Activated naive CD8-positive, alpha-beta T cell treated with anti-CD3 and anti-CD28 coated beads, Interleukin-2, amount 50 U/mL, for 16 hours (primary cell): ENCODE data around the gene KLK1.
"Not testable (repeated sequence)": the region's sequence is repeated elsewhere in the genome, so short reads cannot be mapped to it uniquely, and the experiment has no call there.

Experiments
- DNase-seq: peaks from one replicate; pipeline ENCODE4 v3.0.0-alpha.2; 2020; ENCODE audit warnings: low read depth, low spot score

The KLK1 gene

DNA sequence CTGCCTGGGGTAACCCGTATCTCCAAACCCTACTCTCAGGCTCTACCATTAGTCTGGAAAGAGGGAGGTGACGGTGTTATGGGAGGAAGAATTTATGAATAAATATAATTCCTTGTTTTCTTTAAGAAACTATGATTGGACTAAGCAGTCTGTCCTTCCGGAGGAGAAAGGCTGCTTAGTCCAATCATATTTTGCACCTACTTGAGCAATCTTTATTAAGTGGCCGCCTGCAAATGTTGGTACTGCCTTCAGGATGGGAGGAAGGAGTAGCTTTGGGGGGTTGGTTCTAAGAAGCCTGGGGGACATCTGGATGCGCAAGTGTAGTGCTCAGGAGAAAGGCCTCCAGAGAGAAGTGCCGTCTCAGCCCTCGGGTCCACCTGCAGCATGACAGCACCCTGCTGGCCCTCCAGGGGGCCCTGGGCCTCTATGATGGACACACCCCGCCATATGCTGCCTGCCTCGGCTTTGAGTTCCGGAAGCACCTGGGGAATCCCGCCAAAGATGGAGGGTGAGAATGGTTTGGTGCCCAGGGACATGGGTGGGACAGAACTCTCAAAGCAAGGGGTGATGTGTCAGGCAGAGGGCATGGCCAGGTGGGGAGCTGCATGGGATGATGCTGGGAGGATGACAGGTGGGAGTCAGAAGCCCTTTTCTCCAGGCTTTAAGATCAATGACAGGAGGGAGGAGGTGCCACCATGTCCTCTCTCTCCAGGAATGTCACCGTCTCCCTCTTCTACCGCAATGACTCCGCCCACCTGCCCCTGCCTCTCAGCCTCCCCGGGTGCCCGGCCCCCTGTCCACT, 29.3 kb downstream of the KLK1 start:
- no peak for DNase-seq

DNA sequence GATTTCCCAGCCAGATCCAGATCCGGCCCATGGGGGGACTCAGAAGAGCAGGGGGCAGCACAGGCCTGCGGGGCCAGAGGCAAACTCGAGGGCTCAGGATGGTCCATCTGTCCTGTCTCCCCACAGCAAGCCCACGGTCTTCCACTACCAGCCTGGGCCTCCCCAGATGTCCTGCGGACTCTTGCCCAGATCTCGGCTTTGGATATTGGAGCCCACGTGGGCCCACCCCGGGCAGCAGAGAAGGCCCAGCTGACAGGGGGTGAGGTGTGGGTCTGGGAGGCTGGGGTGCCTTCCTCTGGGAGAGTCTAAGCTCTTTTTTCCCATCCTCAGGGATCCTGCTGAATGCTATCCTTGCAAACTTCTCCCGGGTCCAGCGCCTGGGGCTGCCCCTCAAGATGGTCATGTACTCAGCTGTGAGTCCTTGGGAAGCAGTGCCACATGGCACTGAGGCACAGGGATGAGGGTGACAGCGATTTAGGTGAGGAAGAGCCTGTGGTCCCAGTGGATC, 30.0 kb downstream of the KLK1 start:
- no peak for DNase-seq

DNA sequence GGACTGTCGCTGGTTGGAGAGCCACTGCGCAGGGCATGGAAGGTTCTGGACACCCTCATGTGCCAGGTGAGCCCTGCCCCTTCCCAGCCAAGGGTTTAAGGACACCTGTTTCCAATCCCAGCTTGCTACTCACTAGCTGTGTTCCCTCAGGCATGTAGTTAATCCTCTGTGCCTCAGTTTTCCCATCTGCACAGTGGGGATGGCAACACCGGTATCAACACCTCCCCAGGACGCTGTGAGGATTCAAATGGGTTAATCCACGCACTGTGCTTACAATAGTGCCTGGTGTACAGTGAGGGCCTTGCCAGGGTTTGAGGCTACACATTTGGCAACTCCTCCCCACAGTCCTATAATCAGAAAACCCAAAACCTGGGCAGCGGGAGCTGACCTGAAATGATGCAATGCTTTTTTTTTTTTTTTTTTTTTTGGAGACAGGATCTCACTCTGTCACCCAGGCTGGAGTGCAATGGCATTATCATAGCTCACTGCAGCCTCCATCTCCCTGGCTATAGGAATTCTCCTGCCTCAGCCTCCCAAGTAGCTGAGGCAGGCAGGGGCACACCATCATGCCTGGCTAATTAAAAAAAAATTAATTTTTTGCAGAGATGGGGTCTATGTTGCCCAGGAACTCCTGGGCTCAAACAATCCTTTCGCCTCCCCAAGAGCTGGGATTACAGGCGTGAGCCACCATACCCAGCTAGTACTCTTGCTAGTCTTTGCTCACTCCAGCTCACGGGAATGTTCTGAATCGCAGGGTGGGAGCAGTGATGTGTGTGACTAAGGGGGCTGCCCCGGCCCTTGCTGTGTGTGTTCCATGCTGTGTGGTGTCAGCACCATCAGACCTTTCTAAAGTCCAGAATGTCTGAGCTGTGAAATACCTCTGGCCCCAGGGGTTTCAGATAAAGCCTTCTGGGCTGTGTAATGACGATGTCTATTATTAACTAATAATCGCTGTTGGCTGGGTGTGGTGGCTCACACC, 31.0 kb downstream of the KLK1 start:
- DNase-seq = no peak

DNA sequence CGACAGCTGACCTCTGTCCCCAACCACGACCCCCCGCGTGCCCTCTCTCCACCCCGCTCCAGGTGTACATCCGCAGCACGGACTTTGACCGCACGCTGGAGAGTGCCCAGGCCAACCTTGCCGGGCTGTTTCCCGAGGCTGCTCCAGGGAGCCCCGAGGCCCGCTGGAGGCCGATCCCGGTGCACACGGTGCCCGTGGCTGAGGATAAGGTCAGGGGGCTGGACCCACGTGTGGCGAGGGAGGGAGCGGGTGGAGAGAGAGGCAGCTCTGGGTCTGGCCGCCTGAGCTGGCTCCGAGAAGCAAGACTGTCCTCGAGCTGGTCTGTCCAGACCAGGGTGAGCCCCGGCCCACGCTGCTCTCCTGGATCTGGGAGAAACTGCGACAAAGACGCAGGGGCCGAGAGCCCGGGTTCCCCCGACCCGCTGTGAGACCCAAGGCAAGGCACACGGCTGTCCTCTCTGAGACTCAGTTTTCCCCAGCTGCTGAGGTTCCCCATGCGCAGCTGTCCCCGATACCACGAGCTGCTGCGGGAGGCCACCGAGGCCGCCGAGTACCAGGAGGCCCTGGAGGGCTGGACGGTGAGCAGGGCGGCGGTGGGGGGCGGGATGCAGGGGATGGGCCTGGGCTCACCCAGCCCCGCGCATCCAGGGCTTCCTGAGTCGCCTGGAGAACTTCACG, 31.9 kb downstream of the KLK1 start:
- DNase-seq = no peak

GRCh38 chr19:50790922-50791467, 32.6 kb downstream of the KLK1 start:
- no peak for DNase-seq

GRCh38 chr19:50790396-50790795, 33.2 kb downstream of the KLK1 start, which contains the start of gene ACP4:
Gene ACP4 (plus strand): TSS chr19:50790415. CDS start chr19:50790415, 0 bp downstream.
- no peak for DNase-seq

GRCh38 chr19:50785329-50785728, 38.3 kb downstream of the KLK1 start:
- DNase-seq = no peak

DNA sequence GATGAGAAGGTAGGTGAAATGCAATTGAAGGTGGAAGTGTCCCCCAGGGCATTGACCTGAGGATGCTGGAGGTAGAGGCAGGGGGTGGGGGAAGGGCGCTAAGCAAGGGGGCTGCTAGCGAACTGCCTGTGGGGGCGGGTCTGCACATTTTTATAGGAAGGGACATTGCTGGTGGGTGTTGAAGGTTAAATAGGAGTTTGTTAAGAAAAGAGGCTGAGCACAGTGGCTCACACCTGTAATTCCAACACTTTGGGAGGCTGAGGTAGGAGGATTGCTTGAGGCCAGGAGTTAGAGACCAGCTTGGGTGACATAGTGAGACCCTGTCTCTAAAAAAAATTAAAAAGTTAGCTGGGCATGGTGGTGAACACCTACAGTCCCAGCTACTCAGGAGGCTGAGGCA, 38.9 kb downstream of the KLK1 start:
- no peak for DNase-seq

GRCh38 chr19:50783848-50784152, 39.8 kb downstream of the KLK1 start:
- not testable (repeated sequence) for DNase-seq

- no peak for DNase-seq
Measured at GRCh38 chr19:50780753-50781435, 42.7 kb downstream of the KLK1 start.

DNA sequence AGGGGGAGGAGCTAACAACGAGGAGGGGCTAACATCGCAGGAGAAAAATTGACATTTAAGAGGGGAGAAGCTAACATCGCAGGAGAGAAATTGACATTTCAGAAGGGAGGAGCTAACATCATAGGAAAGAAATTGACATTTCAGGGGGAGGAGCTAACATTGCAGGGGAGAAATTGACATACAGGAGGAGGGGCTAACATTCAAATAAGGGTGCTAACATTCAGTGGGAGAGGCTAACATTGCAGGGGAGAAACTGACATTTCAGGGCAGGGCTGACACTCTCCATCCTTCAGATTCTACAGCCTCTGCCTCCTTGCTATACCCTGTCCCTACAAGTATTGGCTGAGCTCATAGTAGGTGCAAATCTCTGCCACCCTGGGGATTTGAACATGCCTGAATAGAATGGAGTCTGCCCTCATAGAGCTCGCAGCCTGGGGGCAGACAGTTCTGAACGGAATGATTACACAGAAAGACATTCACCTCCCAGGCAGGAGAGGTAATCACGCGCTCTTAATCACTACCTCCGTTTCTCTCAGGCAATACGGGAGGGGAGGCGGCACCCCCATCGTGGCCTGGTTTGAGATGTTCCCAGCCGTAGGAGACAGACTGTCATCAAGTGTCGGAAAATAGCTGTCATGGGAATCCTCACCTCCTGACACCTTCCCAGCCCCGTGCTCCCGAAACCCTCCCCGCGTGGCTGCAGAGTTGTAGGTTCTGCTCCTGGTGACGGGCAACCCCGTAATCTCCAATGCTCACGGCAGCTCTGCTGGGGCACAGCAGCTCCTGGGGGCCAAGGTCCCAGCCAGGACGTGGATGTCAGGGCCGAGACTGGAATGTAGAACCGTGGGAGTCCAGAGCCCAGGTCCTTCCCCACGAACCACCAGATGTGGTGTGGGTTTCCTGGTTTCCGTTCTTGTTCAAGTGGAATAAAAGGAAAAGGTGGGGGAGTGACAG, 43.8 kb downstream of the KLK1 start:
- DNase-seq = no peak

GRCh38 chr19:50778906-50779430, 44.6 kb downstream of the KLK1 start:
- DNase-seq = no peak

DNA sequence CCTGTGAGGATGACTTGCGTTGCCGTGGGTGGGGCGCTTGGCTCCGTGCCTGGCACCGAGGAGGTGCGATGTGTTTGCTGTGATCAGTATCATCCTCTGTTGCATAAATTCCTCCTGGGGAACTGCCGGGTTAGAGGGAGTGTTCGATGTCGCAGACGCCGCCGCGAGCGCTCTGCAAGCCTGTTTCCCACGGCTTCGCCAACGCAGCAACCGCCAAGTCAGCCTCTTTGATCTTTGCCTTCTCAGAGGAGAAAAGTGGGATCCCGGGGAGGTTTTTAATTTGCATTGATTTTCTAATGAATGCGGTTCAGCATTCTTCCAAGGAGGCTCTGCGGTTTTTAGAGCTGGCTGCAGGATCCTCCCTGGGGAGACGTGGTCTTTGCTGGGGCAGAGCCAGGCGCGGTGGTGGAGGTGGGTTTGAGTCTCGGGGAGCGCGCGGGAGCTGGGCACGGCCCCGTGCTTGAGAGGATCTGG, 45.7 kb downstream of the KLK1 start:
- no peak for DNase-seq

GRCh38 chr19:50777261-50777660, 46.3 kb downstream of the KLK1 start:
- no peak for DNase-seq

DNA sequence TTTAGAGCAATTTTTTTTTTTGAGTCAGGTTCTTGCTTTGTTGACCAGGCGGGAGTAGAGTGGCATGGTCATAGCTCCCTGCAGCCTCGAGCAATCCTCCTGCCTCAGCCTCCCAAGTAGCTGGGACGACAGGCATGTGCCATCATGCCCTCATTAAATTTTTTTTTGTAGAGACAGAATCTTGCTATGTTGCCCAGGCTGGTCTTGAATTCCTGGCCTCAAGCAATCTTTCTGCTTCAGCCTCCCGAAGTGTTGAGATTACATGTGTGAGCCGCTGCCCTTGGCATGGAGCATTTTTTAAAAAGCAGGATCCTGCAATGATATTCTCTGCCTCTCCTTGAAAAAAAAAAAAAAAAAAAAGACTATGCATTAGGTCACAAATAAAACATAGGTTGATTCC, 47.5 kb downstream of the KLK1 start:
- no peak for DNase-seq

- not testable (repeated sequence) for DNase-seq
Measured at GRCh38 chr19:50773454-50773853, 50.1 kb downstream of the KLK1 start.

- not testable (repeated sequence) for DNase-seq
Measured at GRCh38 chr19:50772912-50773311, 50.7 kb downstream of the KLK1 start.

DNA sequence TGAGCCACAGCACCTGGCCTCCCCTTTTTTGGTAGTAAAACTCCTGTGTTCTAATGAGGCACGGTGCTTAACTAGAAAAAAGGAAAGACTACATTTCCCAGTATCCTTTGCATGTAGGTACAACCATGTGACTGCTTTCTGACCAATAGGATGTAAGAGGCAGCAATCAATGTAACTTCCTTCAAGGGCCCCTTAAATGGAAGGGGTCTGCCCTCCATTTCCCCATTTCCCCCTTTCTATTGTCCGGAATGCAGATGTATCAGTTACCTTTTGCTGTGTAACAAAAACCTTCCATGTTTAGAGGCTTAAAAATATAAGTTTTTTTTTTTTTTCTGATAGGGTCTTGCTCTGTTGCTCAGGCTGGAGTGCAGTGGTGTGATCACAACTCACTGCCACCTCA, 51.1 kb downstream of the KLK1 start:
- DNase-seq = no peak

GRCh38 chr19:50770888-50771287, 52.7 kb downstream of the KLK1 start:
- DNase-seq = no peak
